Right cardiac atrium (tissue), 5 donors: Measurements from ENCODE around the gene NPHS1. TPM values are rescaled to one million over a fixed set of nuclear protein-coding genes. Genes with fewer than 3 reads are reported as not detected.
"Not testable (repeated sequence)": the region's sequence is repeated elsewhere in the genome, so short reads cannot be mapped to it uniquely, and the experiment has no call there.

Experiments
- ATAC-seq, 2 donors: fragments of 200-7000 bp; cut with Tn5 transposase; one replicate each; pipeline versions ENCODE4 v1.8.0 to v1.9.1; 2020; ENCODE audit warnings: moderate library complexity in 2 of 2, mild to moderate bottlenecking in 1 of 2
- DNase-seq, 3 donors: peaks; one replicate each; pipeline ENCODE4 v3.0.0-alpha.2; 2020
- H3K27ac ChIP-seq: one replicate; pipeline ENCODE4 v1.5.1; 2013; ENCODE audit warnings: mild to moderate bottlenecking, low read length, control low read depth, moderate library complexity
- H3K27me3 ChIP-seq: one replicate; pipeline ENCODE4 v1.6.1; 2013; ENCODE audit not compliant: control insufficient read depth, insufficient read depth
- H3K4me1 ChIP-seq: one replicate; pipeline ENCODE4 v1.6.1; 2013; ENCODE audit warnings: low read length; ENCODE audit not compliant: control insufficient read depth, insufficient read depth
- H3K4me3 ChIP-seq: one replicate; pipeline ENCODE4 v1.5.1; 2013; ENCODE audit warnings: low read length, control low read depth
- H3K9me3 ChIP-seq: one replicate; pipeline ENCODE4 v1.6.1; 2013; ENCODE audit warnings: low read length; ENCODE audit not compliant: control insufficient read depth
- WGBS: extraction: QIAGEN DNeasy Blood & Tissue Kit; methylation state at CpG from one replicate; pipeline ENCODE4 v1.1.7; 2013; 5-methylcytosine and 5-hydroxymethylcytosine counted together
- intact Hi-C, 4 donors: fragments of 100-400 bp; cut with DNase I; formaldehyde crosslinking; loops; one replicate each; pipeline versions ENCODE4 v1.11.0 to v1.14.0; 2022 to 2023
- polyA plus RNA-seq: library from polyadenylated mRNA; stranded (reverse); fragments of 200-250 nt; gene quantifications from one replicate; pipeline ENCODE4 v1.2.3, GENCODE V29; 2013
- total RNA-seq, 4 donors: library from RNA; stranded (reverse); fragmentation: NEBNext Ultra II Directional; extraction: Animal tissue kit (Norgen Biotek cat#: 25700); gene quantifications; one replicate each; pipeline ENCODE4 v1.2.1, GENCODE V29; 2021
- donor health status: healthy with polysubstance abuse.
- donor health status: DM: no; HTN: yes; CAD: no.
- donor health status: DM: no; HTN: no; CAD: no.
- donor health status: DM: no; HTN: yes; CAD: no; lungs with severe emphysema.
- donor health status: DM: yes; HTN: yes; CAD: no.

The NPHS1 gene
- total and polyA plus RNA-seq, 5 donors = not detected

DNA sequence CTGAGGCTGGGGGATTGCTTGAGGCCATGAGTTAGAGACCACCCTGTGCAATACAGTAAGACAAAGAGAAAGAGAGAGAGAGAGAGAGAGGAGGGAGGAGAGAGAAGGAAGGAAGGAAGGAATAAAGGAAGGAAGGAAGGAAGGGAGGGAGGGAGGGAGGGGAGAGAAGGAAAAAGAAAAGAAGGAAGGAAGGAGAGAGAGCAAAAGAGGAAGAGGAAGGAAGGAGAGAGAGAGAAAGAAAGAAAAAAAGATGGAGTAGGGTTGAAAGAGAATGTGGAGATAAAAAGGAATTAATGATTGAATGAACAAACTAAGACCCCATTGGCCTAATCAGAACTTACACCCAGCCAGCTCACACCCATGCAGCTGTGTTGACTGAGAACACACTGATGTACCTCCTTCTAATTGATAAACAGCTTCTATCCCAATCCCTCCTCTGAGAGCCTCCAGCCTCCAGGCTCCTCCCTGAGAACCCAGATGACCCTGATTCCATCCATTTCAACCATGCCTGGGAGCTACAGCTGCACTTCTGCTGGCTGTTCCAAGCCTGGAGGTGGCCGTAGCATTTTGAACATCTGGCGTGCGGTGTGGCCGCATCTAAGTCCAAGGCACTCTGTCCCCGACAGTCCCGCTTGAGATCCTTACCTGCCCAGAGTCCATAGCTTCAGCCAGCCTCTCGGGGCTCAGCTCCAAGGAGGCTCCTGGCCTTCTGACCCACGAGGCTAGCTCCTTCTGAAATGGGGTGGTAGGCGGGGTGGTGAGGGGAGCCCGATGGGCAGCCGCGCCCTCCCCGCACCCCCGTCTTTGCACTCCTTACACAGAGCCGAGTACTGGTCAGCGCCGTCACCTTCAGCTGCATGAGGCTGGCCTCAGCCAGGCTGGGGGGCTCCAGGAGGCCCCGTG, 40.7 kb downstream of the NPHS1 start:
- ATAC-seq (no peak), DNase-seq (no peak)
- Histone ChIP-seq H3K4me3 (no peak overlapping the region), H3K27ac (no peak overlapping the region), H3K9me3 (no peaks in the 10 kb centered on the region), H3K27me3 (no peaks in the 10 kb centered on the region), H3K4me1 (no peaks in the 10 kb centered on the region)
- intact Hi-C loops = no loop called here
- WGBS = 69% methylated on average over 18 of the region's 18 CpGs

DNA sequence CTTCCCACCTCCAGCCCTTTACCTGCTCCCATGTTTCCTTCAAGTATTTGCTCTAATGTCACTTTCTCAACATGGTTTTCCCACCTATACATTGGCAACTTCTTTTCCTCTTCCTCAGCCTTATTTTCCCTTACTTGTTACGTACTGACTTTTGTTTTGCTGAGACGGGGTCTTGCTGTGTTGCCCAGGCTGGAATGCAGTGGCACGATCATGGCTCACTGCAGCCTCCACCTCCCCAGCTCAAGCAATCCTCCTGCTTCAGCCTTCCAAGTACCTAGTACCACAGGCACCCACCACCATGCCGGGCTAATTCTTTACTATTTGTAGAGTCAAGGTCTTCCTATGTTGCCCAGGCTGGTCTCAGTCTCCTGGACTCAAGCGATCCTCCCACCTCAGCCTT, 44.7 kb downstream of the NPHS1 start:
- no peaks in the 10 kb centered on the region for H3K9me3 ChIP-seq
- no peak overlapping the region for H3K4me3 ChIP-seq
- ATAC-seq = no peak
- WGBS = 90% methylated on average over 5 of the region's 5 CpGs
- H3K27me3 ChIP-seq = peaks cover 2% of the 10 kb centered on the region
- no peak overlapping the region for H3K27ac ChIP-seq
- no peaks in the 10 kb centered on the region for H3K4me1 ChIP-seq
- intact Hi-C loops = no loop called here
- no peak for DNase-seq

DNA sequence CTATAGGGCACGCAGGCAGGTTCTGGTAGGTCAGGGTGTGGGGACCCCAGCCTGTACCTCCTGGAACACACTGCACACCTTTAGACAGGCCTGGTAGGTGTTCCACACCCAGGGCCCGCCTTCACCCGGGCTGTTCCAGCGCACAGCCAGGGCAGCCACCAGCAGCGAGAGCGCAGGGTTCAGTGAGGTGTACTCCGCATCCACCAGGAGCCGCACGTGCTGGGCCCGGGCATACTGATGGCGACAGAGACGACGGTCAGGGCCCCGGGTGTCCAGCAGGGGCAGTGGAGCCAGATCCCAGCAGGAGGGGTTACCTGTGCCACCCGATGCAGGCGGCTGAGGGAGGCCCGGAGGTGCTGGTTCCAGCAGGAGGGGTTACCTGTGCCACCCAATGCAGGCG, 45.7 kb downstream of the NPHS1 start:
- intact Hi-C loops = no loop called here
- peak in 1 of 2 donors; percentile 33 for ATAC-seq
- Histone ChIP-seq H3K4me1 (no peaks in the 10 kb centered on the region), H3K9me3 (no peaks in the 10 kb centered on the region), H3K4me3 (no peak overlapping the region), H3K27me3 (peaks cover 2% of the 10 kb centered on the region), H3K27ac (no peak overlapping the region)
- WGBS = 82% methylated on average over 18 of the region's 18 CpGs
- no peak for DNase-seq

GRCh38 chr19:35805526-35806102, 46.7 kb downstream of the NPHS1 start:
- Histone ChIP-seq H3K27ac (no peak overlapping the region), H3K4me3 (no peak overlapping the region), H3K27me3 (peaks cover 2% of the 10 kb centered on the region), H3K9me3 (no peaks in the 10 kb centered on the region), H3K4me1 (no peaks in the 10 kb centered on the region)
- intact Hi-C loops = no loop called here
- 63% methylated on average over 5 of the region's 5 CpGs for WGBS
- ATAC-seq (no peak), DNase-seq (no peak)

DNA sequence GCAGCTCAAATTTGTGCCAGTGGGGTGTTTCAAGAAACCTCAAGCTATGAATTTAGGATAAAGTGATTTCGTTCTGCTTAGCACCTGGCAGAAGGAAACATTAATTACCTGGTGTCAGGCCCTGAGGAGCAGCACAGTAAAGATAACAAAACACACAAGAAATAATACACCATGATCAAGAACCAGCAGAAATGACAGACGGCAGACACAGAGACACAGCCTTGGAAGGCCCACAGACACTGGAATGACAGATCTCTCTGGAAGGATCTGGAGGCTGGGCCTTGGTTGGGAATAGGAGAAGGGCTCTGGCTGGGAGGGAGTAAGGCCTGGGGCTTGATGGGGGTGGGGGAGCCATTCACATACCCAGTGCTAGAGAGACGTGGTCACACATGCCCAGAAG, 50.5 kb downstream of the NPHS1 start:
- DNase-seq (no peak), ATAC-seq (no peak)
- intact Hi-C loops = no loop called here
- H3K4me3 ChIP-seq = no peak overlapping the region
- H3K27ac ChIP-seq = no peak overlapping the region
- peaks cover 2% of the 10 kb centered on the region for H3K27me3 ChIP-seq
- 68% methylated on average over 3 of the region's 3 CpGs for WGBS
- no peaks in the 10 kb centered on the region for H3K9me3 ChIP-seq
- H3K4me1 ChIP-seq = no peaks in the 10 kb centered on the region

DNA sequence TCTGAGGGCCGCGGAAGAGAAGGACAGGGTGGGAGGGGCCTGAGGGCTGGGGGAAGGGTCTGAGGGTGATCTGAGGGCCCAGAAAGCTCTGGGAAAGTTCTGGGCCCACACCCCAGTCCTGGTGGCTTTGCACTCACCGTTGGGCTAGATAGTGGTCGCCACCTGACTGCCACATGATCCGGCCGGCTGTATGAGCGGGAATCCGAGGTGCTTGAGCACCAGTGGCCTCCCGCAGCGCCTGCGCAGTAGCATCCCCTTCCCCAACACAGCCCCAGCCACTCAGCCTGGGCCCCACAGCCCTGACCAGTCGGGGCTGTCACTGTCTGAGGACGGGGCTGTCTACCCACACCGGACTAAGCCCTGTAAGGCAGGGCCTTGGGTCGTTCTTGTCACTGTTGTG, 54.6 kb downstream of the NPHS1 start:
- WGBS = 3% methylated on average over 15 of the region's 15 CpGs
- peak in 1 of 3 donors; percentile 55 for DNase-seq
- Histone ChIP-seq H3K4me3 (no peak overlapping the region), H3K9me3 (no peaks in the 10 kb centered on the region), H3K4me1 (no peaks in the 10 kb centered on the region), H3K27me3 (no peaks in the 10 kb centered on the region), H3K27ac (no peak overlapping the region)
- ATAC-seq = peak; percentile 38
- intact Hi-C loops = no loop called here

GRCh38 chr19:35796645-35797542, 55.4 kb downstream of the NPHS1 start:
- no peak overlapping the region for H3K4me3 ChIP-seq
- 14% methylated on average over 39 of the region's 39 CpGs for WGBS
- ATAC-seq = no peak

DNA sequence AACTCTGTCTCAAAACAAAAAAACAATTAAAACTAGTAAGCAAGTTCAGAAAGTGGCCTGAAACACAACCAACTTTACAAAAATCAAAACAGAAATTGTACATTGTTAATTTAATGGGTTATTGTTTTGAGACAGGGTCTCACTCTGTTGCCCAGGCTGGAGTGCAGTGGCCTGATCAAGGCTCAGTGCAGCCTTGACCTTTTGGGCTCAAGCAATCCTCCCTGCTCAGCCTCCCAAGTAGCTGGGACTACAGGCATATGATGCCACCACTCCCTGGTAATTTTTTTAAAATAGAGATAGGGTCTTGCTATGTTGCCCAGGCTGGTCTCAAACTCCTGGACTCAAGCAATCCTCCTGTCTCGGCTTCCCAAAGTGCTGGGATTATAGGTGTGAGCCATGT, 56.7 kb downstream of the NPHS1 start:
- DNase-seq, H3K4me3 ChIP-seq, H3K9me3 ChIP-seq, ATAC-seq, H3K27ac ChIP-seq, H3K27me3 ChIP-seq, intact Hi-C loops, H3K4me1 ChIP-seq: not testable (repeated sequence)
- WGBS = 94% methylated on average over 1 of the region's 1 CpG

More at GRCh38 chr19:35796645-35797542, 55.4 kb downstream of the NPHS1 start:
- H3K9me3 ChIP-seq = no peaks in the 10 kb centered on the region
- no peaks in the 10 kb centered on the region for H3K27me3 ChIP-seq
- H3K4me1 ChIP-seq = no peaks in the 10 kb centered on the region
- H3K27ac ChIP-seq = no peak overlapping the region
- intact Hi-C loops = no loop called here
- no peak for DNase-seq

- no peak overlapping the region for H3K27ac ChIP-seq
- H3K4me1 ChIP-seq = no peaks in the 10 kb centered on the region
- H3K9me3 ChIP-seq = no peaks in the 10 kb centered on the region
- WGBS = 67% methylated on average over 7 of the region's 7 CpGs
- intact Hi-C loops = no loop called here
- ATAC-seq (no peak), DNase-seq (no peak)
- H3K4me3 ChIP-seq = no peak overlapping the region
- no peaks in the 10 kb centered on the region for H3K27me3 ChIP-seq
These were observed 58.7 kb downstream of the NPHS1 start for GRCh38 chr19:35793381-35794165.

GRCh38 chr19:35792888-35793287, 59.4 kb downstream of the NPHS1 start:
- ATAC-seq = no peak
- DNase-seq = no peak
- H3K4me1 ChIP-seq = no peaks in the 10 kb centered on the region
- no peaks in the 10 kb centered on the region for H3K9me3 ChIP-seq
- H3K27ac ChIP-seq = no peak overlapping the region
- no peak overlapping the region for H3K4me3 ChIP-seq
- intact Hi-C loops = no loop called here
- H3K27me3 ChIP-seq = no peaks in the 10 kb centered on the region
- WGBS = 71% methylated on average over 8 of the region's 8 CpGs
